Measurements from ENCODE around the gene ARL14.

DNA sequence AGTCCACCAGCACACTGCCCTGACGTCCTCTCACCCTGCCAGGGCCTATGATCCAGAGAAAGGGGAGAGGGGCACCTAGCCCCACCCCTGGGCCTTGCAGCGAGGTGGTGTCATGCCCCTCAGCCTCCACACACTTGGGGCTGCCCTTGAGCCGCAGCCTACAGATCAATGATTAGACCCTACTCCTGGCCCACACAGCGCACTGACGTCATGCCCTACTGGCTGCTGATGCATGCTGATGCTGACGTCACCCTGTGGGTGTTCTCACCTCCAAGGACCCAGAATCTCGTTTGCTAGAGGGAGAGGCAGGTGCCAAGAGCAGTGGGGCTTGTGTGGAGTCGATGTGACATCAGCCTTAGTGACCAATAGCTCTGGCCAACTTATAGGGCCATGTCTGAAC, 18.0 kb downstream of the ARL14 start:
- no peak for TF ChIP-seq POLR2AphosphoS5 (IDR thresholded peaks at IDR 0.05)
- TF ChIP-seq, protein P1, sequence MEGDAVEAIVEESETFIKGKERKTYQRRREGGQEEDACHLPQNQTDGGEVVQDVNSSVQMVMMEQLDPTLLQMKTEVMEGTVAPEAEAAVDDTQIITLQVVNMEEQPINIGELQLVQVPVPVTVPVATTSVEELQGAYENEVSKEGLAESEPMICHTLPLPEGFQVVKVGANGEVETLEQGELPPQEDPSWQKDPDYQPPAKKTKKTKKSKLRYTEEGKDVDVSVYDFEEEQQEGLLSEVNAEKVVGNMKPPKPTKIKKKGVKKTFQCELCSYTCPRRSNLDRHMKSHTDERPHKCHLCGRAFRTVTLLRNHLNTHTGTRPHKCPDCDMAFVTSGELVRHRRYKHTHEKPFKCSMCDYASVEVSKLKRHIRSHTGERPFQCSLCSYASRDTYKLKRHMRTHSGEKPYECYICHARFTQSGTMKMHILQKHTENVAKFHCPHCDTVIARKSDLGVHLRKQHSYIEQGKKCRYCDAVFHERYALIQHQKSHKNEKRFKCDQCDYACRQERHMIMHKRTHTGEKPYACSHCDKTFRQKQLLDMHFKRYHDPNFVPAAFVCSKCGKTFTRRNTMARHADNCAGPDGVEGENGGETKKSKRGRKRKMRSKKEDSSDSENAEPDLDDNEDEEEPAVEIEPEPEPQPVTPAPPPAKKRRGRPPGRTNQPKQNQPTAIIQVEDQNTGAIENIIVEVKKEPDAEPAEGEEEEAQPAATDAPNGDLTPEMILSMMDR (IDR thresholded peaks at IDR 0.05; ENCODE audit: poor library complexity, severe bottlenecking), result no peak
- no peak for TF ChIP-seq EP300 (conservative IDR thresholded peaks at IDR 0.05; ENCODE audit: poor library complexity, severe bottlenecking)
- no peak for TF ChIP-seq SMC3 (conservative IDR thresholded peaks at IDR 0.05; ENCODE audit: poor library complexity)
- no peak for TF ChIP-seq MXI1 (conservative IDR thresholded peaks at IDR 0.05; ENCODE audit: poor library complexity, severe bottlenecking)

Data from neural cell (in vitro differentiated cells).